Erythroblast (primary cell): ENCODE data around the gene COMTD1.

Experiments
- GATA1 ChIP-seq: IDR thresholded peaks from 2 replicates; pipeline ENCODE4 v1.6.1; 2011; ENCODE audit warnings: low read depth, mild to moderate bottlenecking, control low read depth, low read length, moderate library complexity
- POLR2A ChIP-seq: IDR thresholded peaks from 2 replicates; pipeline ENCODE4 v1.6.1; 2011; ENCODE audit warnings: mild to moderate bottlenecking, low read length

- TF ChIP-seq POLR2A (no peak), GATA1 (no peak)
Measured at GRCh38 chr10:75240329-75241076, 4.7 kb upstream of the COMTD1 start.
